H54 (cell line): ENCODE data around the gene KDM1A.

ENCODE experiments used
- DNase-seq: peaks from one replicate; pipeline ENCODE4 v3.0.0; 2011; ENCODE audit warnings: low spot score, mixed read lengths; ENCODE audit not compliant: insufficient read length
- FAIRE-seq: peaks from 3 replicates; lab custom pipeline; 2011; peaks lifted over from hg19 to GRCh38; lab: Jason Lieb, UNC
- POLR2A ChIP-seq: IDR thresholded peaks from 2 replicates; pipeline ENCODE4 v1.6.1; 2011; ENCODE audit warnings: low read depth, mild to moderate bottlenecking, low read length

Gene KDM1A

DNA sequence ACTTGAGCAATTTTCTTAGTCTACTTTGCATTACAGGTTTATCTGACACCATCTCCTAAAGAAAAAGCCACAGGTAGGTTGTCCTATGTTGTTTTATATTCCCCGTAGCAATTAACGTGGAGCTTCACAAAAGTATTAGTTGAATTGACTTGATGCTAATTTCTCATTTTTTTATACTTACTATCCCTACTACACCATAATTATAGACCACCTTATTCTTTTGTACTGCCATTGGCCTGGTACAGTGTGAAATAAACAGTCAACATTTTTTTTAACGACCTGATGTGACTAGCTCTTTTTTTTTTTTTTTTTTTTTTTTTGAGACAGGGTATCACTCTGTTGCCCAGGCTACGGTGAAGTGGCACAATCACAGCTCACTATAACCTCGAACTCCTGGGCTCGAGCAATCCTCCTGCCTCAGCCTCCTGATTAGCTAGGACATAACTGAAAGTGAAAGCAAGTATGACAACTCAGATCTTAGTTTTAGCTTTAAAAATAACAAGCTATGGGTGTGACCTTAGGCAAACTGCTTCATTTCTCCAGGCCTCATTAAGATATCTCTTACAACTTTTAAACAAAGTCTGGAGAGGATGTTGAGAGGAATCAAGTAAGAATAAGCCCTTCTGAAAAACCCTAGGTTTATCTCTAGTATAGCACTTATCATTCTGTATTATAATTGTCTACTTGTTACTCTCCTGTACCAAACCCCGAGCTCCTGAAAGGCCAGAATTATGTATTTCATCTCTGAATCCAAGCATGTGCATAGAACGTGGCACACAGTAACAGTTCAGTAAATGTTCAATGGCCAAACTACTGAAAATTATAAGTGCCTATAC, 99.9 kb downstream of the KDM1A start:
- no peak for TF ChIP-seq POLR2A
- no peak for DNase-seq
- no peak for FAIRE-seq

DNA sequence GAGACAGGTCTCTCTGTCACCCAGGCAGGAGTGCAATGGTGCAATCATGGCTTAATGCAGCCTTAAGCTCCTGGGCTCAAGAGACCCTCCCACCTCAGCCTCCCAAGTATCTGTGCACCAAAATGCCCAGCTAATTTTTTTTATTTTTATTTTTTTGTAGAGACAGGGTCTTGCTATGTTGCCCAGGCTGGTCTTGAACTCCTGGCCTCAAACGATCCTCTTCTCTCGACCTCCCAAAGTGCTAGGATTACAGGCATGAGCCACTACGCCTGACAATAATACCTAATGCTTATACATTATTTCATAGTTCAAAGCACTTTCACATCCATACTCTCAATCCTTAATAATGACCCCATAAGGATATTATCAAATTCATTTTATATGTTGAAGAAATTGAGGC, 101.1 kb downstream of the KDM1A start:
- FAIRE-seq = no peak
- no peak for TF ChIP-seq POLR2A
- DNase-seq = no peak

DNA sequence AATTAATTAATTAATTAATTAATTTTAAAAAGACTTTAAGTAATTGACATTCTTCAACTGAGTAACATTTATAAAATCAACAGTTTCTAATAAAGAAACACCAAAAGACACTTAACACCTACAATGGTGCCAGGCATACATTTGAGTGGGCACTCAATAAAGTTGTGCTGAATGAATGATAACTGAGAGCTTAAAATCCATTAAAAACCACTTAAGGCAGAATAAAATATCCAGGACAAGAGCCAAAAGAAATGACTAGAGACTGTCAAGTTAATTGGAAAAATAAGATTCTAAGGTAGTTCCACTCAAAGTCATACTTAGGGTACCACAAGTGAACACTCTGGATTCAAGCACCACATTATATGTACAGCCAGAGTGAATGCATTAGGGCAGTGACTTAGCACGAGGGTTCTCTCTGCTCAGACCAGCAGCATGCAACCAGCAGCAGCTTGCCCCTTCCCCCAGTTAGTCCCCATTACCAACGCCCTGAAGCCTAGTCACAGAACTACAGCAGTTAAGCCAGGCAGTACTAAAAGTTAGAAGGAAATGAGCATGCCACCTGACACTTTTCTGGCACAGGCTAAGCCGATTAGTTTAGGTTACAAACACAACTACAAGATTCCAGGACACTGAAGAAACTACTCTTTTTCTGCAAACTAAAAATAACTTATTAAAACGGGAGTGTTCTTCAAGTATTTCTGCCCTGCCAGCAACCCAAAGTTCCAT, 102.9 kb downstream of the KDM1A start:
- no peak for FAIRE-seq
- TF ChIP-seq POLR2A = no peak
- DNase-seq = no peak

DNA sequence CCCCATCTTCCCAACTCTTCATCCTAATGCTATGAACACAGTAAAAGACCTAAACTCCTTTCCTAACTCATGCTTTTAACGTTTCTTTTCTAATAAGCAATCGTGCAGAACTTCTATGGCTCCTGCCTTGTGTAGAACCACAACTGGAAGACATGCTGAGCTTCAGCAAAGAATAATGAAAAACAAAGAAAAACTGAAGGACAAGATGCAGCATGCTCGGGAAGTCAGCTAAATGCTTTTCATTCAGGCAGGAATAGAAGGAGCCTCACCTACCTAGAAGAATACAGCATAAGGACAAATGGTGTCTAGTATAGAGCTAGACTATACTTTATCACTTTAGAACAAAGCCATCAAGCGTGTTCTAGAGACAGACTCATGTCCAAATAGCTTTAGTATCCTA, 103.5 kb downstream of the KDM1A start:
- no peak for TF ChIP-seq POLR2A
- DNase-seq (no peak), FAIRE-seq (no peak)

DNA sequence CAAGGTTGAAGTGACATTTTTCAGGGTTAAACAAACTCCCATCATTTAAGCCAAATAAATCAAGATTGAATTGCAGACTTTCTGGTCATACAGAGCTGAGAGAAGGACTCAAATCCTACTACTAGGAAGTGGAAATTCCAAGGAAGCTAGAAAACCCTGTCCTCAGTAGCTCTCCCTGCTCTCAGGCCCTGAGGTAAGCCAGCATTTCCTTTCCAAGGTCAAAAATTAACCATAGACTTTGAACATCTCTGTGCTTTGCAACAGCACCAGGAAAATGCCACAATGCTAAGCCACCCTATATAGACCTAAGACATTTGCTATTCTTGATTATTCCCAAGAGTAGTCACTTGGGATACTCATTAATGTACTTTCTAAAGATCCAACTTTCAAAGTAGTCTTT, 104.3 kb downstream of the KDM1A start:
- DNase-seq (no peak), FAIRE-seq (no peak)
- TF ChIP-seq POLR2A = no peak

DNA sequence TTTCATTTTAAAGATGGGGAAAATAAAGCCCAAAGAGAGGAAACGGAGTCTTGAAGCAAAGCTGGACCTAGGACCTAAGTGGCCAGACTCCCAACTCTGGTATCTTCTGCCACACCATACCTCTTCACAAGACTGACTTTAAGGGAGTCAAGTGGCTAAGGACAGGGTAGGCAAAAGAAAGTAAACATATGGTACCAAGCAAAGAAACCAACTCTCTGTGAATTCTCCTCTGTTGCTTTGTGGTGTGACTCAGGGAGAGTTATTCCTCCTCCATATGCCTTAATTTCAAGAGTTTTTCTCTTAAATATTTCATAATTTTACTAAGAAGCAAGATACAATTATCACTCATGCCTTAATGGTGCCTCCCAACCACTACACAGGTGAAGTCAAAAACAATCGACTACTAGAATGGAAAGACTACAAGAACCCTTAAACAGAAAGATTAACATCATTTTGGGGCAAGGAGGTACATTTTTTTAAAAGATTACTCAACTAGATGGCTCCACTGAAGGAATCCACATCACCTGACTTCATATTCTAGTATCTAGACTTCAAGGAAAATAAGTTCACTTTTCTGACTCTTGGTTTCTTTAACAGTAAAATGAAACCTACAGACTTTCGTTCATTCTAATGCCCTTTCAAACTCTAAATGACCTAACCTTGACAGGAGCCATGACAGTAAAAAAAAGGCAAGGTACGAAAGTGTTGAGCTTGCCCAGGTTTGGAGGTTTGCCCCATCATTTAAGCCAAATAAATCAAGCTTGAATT, 105.2 kb downstream of the KDM1A start:
- FAIRE-seq = no peak
- TF ChIP-seq POLR2A = no peak

DNA sequence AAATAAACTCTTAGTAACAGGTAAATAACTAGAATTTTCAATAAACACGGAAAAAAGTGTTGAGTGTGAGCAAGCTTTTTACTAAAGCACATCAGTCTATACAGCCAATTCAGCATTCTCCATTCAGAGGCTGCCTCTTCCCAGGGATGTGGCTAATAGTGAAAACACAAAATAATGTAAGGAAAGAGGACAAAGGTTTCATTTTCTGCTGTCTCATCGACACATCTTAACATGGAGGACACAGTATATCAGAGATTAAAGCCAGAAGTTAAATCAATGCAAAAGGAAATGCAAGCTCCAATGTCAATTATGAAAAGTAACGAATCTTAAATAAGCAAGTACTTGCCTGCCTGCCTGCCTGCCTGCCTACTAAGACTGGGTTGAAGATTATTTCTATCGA, 106.2 kb downstream of the KDM1A start:
- DNase-seq (no peak), FAIRE-seq (no peak)
- TF ChIP-seq POLR2A = no peak

More for the DNA sequence above, 105.2 kb downstream of the KDM1A start:
- DNase-seq = no peak

DNA sequence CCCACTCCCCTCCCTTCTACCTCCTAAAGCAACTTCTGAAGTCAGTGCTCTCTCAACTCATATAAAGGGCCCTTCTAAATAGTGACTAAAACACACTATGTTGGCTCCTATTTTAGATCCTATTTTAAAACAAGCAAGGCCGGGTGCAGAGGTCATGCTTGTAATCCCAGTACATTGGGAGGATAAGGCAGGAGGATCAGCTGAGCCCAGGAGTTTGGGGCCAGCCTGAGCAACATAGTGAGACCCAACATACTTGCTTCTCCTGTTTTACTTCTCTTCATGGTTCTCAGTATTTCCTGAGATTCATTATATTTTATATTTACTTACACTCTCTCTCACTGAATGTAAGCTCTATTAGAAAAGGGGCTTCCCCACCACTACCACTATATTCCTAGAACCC, 106.9 kb downstream of the KDM1A start:
- FAIRE-seq (no peak), DNase-seq (no peak)
- TF ChIP-seq POLR2A = no peak

DNA sequence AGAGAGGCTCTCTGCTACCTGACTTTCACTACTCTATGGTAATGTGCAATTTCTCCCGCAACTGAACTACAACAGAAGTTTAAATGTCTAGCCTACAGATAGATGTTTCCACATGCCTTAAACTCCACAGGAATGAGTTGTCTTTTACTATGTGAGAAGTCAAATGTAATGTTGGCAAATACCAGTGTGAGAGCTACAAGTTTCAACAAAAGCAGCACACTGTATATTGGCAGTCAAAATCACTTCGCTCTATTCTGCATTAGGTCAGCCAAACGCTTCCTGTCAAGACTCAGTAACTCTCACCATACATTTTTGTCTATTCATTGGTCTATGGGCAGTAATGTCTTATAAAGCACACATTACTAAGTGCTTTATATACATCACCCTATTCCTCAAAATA, 107.5 kb downstream of the KDM1A start:
- TF ChIP-seq POLR2A = no peak
- no peak for DNase-seq
- no peak for FAIRE-seq

DNA sequence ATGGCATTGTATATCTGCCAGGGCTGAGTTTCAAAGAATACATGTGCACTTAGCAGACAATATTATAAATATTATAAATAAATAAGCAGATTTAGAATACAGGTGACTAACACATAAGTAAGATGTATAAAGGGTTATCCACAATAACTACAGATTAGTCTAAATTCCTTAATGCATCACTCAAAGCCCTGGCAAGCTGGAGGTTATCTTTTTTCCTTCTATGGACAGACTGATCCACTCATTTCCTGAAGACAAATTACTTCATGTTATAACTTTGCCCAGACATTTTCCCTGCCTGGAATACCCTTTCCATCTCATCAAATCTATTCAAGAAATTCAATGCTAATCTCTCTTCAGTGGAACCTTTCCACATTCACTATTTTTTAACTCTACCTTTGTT, 110.6 kb downstream of the KDM1A start:
- FAIRE-seq (no peak), DNase-seq (no peak)
- no peak for TF ChIP-seq POLR2A

DNA sequence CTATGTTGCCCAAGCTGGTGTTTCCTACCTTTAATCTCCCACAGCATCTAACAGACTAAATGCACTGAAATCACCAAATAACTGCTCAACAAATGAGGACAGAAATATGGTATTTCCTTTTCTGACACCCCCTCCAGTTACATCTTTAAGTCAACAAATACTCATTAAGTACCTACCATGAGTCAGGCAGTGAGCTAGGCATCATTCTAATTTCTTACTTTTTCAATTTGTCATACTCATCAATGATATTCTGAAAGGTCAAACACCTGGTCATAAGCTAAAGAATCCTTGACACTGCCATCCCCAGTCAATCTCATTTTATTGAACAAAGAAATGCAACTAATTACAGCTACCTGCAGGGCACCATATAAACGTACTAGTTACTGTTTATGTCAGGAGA, 112.8 kb downstream of the KDM1A start:
- DNase-seq = no peak
- TF ChIP-seq POLR2A = no peak

More for the DNA sequence above, 112.8 kb downstream of the KDM1A start:
- no peak for FAIRE-seq
